Neural cell (in vitro differentiated cells): ENCODE results near the gene MSI2.

Experiments used
- EP300 ChIP-seq: fragments of 450-650 bp; conservative IDR thresholded peaks from 2 replicates; pipeline ENCODE4 v1.6.1; 2014; ENCODE audit warnings: antibody characterized with exemption, mild to moderate bottlenecking, moderate library complexity; ENCODE audit not compliant: poor library complexity, severe bottlenecking
- EZH2 ChIP-seq: fragments of 200-600, 300-800 bp; shearing (Covaris generic), sonication (generic); IDR thresholded peaks from 2 replicates; pipeline ENCODE4 v1.6.1; 2014; ENCODE audit warnings: antibody characterized with exemption, low read length, borderline replicate concordance, mild to moderate bottlenecking; ENCODE audit not compliant: insufficient read depth, poor library complexity, severe bottlenecking
- TF ChIP-seq, protein P1 (sequence below): IDR thresholded peaks from 2 replicates; pipeline ENCODE4 v1.6.1; 2012; ENCODE audit warnings: borderline replicate concordance
- TF ChIP-seq, protein P2 (sequence below): fragments of 450-650 bp; IDR thresholded peaks from 2 replicates; pipeline ENCODE4 v1.5.1; 2014; ENCODE audit warnings: antibody characterized with exemption, mild to moderate bottlenecking, moderate library complexity; ENCODE audit not compliant: poor library complexity, severe bottlenecking

DNA sequence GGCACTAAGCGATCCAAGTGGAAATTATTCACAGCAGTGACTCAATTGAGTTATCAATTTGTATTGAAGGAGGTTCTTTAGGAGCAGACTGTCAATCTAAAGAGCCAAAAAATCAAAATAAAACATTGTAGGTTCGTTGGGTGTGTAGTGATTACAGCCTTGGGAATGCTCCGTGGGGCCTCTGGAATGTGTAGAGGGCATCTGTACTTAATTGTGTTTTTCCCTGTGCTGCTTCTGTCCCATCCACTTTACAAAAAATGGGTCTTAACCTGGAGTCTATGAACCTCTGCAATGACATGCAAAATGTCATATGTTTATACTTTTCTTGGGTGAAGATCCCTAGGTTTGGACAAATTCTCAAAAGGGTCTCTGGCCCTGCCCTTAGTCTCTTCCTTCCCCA lies 273.7 kb downstream of the MSI2 start:
- TF ChIP-seq, protein P1, sequence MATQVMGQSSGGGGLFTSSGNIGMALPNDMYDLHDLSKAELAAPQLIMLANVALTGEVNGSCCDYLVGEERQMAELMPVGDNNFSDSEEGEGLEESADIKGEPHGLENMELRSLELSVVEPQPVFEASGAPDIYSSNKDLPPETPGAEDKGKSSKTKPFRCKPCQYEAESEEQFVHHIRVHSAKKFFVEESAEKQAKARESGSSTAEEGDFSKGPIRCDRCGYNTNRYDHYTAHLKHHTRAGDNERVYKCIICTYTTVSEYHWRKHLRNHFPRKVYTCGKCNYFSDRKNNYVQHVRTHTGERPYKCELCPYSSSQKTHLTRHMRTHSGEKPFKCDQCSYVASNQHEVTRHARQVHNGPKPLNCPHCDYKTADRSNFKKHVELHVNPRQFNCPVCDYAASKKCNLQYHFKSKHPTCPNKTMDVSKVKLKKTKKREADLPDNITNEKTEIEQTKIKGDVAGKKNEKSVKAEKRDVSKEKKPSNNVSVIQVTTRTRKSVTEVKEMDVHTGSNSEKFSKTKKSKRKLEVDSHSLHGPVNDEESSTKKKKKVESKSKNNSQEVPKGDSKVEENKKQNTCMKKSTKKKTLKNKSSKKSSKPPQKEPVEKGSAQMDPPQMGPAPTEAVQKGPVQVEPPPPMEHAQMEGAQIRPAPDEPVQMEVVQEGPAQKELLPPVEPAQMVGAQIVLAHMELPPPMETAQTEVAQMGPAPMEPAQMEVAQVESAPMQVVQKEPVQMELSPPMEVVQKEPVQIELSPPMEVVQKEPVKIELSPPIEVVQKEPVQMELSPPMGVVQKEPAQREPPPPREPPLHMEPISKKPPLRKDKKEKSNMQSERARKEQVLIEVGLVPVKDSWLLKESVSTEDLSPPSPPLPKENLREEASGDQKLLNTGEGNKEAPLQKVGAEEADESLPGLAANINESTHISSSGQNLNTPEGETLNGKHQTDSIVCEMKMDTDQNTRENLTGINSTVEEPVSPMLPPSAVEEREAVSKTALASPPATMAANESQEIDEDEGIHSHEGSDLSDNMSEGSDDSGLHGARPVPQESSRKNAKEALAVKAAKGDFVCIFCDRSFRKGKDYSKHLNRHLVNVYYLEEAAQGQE: no peak
- TF ChIP-seq EZH2: no peak
- TF ChIP-seq, protein P2, sequence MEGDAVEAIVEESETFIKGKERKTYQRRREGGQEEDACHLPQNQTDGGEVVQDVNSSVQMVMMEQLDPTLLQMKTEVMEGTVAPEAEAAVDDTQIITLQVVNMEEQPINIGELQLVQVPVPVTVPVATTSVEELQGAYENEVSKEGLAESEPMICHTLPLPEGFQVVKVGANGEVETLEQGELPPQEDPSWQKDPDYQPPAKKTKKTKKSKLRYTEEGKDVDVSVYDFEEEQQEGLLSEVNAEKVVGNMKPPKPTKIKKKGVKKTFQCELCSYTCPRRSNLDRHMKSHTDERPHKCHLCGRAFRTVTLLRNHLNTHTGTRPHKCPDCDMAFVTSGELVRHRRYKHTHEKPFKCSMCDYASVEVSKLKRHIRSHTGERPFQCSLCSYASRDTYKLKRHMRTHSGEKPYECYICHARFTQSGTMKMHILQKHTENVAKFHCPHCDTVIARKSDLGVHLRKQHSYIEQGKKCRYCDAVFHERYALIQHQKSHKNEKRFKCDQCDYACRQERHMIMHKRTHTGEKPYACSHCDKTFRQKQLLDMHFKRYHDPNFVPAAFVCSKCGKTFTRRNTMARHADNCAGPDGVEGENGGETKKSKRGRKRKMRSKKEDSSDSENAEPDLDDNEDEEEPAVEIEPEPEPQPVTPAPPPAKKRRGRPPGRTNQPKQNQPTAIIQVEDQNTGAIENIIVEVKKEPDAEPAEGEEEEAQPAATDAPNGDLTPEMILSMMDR: no peak
- TF ChIP-seq EP300: no peak
